Epithelial cell of proximal tubule (primary cell): Measurements from ENCODE around the gene EGFLAM. TPM values are rescaled to one million over a fixed set of nuclear protein-coding genes. Genes with fewer than 3 reads are reported as not detected.

Experiments used
- DNase-seq: peaks from one replicate; pipeline ENCODE4 v3.0.0-alpha.2; 2011; ENCODE audit warnings: low read depth
- H3K4me3 ChIP-seq: 2 replicates; pipeline ENCODE4 v1.5.1; 2011; ENCODE audit warnings: low read depth, mild to moderate bottlenecking, low read length
- total RNA-seq: library from RNA; depleted of rRNA; stranded (reverse); fragments of >200 nt; gene quantifications from 2 replicates; pipeline ENCODE4 v1.2.3, GENCODE V29; 2015
- TF ChIP-seq, protein P1 (sequence below): conservative IDR thresholded peaks from 2 replicates; pipeline ENCODE4 v1.5.1; 2012; ENCODE audit warnings: low read depth, mild to moderate bottlenecking, low read length

Gene EGFLAM
- total RNA-seq, 1 donor from 2014 or later, result 0.17 TPM

DNA sequence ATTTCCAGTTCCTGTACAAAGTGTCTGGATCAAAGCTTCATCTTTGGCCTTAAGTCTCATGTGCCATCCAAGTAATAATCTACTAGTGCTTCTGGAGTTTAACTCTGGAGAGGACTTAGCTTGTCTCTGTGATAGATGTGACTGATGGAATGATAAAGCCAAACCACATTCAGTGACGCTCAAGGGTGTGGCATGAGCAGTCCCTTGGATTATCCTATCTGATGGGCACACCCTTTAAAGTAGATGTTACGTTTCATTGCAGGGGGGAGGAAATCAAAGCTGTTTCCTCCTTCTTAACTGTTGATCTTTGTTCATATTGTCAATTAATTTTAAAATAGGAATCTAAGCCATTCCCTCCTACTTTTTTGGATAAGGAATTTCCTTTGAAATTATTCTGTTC is 8.5 kb upstream of the EGFLAM start:
- DNase-seq, result no peak
- no peak overlapping the region for H3K4me3 ChIP-seq
- TF ChIP-seq, protein P1, sequence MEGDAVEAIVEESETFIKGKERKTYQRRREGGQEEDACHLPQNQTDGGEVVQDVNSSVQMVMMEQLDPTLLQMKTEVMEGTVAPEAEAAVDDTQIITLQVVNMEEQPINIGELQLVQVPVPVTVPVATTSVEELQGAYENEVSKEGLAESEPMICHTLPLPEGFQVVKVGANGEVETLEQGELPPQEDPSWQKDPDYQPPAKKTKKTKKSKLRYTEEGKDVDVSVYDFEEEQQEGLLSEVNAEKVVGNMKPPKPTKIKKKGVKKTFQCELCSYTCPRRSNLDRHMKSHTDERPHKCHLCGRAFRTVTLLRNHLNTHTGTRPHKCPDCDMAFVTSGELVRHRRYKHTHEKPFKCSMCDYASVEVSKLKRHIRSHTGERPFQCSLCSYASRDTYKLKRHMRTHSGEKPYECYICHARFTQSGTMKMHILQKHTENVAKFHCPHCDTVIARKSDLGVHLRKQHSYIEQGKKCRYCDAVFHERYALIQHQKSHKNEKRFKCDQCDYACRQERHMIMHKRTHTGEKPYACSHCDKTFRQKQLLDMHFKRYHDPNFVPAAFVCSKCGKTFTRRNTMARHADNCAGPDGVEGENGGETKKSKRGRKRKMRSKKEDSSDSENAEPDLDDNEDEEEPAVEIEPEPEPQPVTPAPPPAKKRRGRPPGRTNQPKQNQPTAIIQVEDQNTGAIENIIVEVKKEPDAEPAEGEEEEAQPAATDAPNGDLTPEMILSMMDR, result no peak

DNA sequence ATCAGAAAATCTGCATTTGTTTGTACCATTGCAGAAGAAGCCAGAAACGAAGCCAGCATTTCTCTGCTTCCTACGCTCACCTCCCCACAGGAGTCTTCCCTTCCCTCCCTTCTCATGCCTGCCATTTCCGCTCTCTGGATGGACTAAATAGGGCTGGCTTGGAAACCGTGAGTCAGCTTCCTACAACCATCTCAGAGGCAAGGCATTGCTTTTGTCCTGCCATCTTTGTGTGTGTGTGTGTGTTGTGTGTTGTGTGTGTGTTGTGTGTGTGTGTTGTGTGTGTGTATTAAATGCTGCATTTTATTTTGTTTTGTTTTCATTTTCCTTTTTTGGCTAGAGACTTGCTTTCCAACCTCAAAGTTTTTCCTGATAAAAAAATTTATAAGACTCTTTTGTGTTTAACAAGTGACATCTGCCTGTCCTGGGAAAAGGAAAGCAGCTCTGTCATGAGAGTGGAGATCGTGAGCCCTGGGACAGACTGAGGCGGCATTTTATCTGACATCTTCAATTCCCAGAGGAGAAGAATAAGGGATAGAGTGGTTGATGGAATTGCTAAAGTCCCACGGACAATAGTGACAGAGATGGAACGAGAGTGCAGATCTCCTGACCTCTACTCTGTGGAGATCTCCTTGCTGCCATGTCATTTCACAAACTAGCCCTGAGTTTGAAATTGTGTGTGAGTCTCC is 7.5 kb upstream of the EGFLAM start:
- no peak overlapping the region for H3K4me3 ChIP-seq
- TF ChIP-seq, protein P1, result no peak
- DNase-seq, result no peak

DNA sequence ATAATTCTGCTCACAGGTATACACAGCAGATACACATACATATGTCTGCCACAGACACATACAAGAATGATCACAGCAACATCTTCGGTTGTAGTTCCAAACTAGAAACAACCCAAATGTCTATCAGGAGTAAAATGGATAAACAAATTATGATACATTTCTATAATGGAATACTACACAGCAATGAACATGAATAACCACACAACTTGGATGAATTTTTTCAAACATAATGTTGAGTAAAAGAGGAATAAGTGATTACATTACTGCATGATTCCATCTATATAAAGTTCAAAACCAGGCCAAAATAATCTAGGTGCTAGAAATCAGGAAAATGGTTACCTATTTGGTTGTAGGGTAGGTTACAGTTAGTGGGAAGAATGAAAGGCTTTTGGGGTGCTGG is 4.6 kb upstream of the EGFLAM start:
- TF ChIP-seq, protein P1, result no peak
- no peak for DNase-seq
- no peak overlapping the region for H3K4me3 ChIP-seq

DNA sequence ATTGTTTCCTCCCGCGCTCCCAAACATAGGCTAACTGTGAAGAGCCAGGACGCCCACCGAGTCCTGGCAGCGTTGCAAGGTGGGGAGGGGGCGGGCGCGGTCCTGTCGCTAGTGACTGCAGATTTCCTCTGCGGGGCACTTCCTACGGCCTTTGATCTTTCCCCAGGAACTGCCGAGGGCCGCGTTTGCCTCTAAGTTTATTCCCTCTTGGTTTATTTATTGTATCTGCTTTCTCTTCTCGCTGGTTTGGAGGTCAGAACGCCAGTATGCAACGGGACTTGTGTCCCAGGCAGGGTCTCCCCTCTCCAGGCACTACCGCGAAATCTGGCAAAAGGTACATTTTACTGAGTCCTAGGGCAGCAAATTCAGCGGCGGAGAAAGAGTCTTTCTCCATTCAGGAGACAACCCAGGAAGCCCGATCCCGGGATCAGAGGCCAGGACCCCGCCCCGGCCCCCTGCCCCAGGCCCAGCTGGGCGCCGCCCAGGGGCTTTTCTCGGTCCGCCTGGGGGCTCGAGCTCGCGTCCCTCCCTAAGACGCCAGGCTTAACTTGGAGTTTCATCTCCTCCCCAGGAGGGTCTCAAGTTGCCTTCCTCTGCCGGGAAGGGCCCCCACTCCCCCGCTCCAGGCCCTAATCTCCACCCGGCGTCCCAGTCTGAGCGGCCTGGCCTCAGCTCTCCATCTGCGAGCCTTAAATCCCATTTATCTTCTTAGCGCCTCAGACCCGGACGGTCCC is 884 bp upstream of the EGFLAM start:
- TF ChIP-seq, protein P1, result no peak
- no peak overlapping the region for H3K4me3 ChIP-seq
- no peak for DNase-seq

DNA sequence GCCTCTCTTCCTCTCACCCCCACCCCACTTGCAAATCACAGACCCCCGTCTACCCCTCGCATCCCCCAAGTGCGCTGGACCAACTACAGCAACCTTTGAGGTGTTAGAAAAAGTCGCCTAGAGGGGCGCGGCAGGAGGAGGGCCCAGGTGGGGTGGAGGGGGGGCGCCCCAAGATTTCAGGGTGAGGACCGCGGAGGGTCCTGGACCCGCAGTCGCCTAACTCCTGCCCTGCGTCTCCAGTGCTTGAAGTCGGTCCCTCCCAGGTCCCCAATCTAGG is 379 bp upstream of the EGFLAM start:
- TF ChIP-seq, protein P1, result no peak
- no peak for DNase-seq
- H3K4me3 ChIP-seq, result peak overlapping the region; percentile 52

DNA sequence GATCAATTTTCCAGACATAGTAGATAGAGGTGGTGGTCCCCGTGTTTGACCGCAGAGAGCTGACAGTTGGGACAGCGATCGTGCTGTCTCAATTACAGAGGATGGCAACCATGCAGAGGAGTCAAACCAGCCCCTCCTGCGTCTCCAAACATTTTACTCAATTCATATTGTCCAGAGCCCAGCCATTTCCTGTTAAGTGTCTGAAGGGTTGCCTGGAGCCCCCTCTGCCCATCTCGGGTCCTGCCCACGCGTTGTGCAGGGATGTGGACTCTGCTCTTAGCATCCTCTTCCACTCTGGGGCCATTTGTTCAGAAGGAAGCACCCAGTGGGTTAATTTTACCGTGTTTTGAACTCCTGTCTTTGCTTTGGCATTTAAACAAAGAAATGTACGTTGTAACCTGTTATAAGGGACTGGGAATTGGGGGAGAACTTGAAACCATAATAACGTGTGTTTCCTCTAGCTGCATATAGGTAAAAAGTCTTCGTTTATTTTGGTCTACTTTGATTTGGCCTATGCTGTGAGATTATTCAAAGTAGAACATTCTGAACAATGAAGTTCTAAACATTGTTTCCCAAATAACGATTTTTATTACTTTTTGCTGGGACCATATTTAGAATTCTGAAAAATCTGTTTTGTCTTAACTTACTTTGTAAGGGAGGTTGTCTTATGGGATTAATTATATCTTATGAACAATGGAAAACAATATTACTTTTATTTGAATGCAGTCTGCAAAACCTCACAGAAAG is 876 bp downstream of the EGFLAM start:
- peak overlapping the region; percentile 52 for H3K4me3 ChIP-seq
- DNase-seq, result no peak
- TF ChIP-seq, protein P1, result no peak
